HS-5 (cell line): Measurements from ENCODE around the gene AKNA.
A peak's percentile ranks its signal among the peaks of the same experiment; 100 is the strongest.
"Not testable (repeated sequence)": the region's sequence is repeated elsewhere in the genome, so short reads cannot be mapped to it uniquely, and the experiment has no call there.

Source experiments
- DNase-seq: peaks from one replicate; pipeline ENCODE4 v3.0.0-alpha.2; 2012; ENCODE audit warnings: low read depth

AKNA gene

GRCh38 chr9:114336699-114337395, 50.9 kb downstream of the AKNA start:
- DNase-seq, result no peak

DNA sequence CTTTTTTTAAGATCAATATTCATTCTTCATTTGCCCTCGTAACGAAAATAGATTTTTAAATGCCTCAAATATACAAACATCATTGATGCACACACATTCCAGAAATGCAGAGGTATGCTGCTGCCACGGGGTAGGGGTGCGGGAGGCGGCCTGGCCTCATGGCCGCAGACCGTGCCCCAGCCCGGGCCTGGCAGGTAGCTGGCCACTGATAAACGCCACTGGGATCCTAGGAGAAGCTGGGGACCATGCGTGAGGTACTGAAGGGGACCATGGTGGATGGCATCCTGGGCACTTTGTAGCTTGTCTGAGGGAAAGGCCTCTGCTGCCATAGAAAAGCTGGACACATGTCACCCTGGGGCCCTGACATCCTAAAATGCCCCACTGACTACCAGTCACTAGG, 51.6 kb downstream of the AKNA start:
- DNase-seq, result no peak

- no peak for DNase-seq
These were observed 52.0 kb downstream of the AKNA start for GRCh38 chr9:114335745-114336144.

DNA sequence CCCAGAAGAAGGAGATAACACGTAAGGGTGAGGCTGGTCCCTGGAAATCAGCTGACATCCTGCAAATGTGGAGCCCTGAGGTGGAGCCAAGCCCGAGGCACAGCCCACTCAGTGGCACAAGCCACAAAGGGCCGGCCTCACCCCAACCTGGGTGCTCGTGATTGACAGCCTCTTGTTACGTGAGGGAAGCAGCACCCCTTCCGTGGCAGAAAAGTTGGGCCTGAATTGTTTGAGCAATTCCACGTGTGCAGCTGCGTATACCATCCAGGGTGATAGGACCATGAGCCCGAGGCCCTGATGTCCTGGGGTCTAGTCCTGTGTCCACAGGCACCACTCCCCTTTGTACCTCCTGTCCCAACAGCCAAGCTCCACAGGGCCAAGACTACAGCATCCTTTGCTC, 53.3 kb downstream of the AKNA start:
- no peak for DNase-seq

- DNase-seq, result not testable (repeated sequence)
These were observed 54.1 kb downstream of the AKNA start for GRCh38 chr9:114333718-114334117.

DNA sequence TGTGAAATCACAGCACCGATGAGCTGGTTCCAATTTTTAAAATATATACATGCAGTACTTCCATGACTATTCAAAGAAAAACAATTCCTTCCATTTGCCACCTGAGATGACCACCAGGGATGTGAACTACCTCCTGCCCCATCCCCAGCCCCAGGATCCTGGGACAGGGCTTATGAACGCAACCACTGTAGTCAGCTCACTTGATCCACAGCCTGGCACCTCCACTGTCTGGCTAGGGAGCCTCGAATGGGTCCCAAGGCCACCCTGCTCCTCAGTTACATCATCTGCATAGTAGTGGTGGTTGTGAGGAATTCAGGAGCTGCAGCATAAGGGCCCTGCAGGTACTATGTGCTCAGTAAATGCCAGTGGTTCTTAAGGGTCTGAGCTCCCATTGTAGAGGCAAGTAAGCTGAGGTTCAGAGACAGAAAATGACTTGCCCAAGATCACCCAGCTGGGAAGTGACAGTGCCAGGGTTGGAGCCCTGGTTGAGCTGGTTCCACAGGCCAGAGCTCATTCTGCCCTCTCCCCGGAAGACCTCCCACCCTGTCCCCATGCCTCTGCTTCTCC, 55.2 kb downstream of the AKNA start:
- DNase-seq, result not testable (repeated sequence)

DNA sequence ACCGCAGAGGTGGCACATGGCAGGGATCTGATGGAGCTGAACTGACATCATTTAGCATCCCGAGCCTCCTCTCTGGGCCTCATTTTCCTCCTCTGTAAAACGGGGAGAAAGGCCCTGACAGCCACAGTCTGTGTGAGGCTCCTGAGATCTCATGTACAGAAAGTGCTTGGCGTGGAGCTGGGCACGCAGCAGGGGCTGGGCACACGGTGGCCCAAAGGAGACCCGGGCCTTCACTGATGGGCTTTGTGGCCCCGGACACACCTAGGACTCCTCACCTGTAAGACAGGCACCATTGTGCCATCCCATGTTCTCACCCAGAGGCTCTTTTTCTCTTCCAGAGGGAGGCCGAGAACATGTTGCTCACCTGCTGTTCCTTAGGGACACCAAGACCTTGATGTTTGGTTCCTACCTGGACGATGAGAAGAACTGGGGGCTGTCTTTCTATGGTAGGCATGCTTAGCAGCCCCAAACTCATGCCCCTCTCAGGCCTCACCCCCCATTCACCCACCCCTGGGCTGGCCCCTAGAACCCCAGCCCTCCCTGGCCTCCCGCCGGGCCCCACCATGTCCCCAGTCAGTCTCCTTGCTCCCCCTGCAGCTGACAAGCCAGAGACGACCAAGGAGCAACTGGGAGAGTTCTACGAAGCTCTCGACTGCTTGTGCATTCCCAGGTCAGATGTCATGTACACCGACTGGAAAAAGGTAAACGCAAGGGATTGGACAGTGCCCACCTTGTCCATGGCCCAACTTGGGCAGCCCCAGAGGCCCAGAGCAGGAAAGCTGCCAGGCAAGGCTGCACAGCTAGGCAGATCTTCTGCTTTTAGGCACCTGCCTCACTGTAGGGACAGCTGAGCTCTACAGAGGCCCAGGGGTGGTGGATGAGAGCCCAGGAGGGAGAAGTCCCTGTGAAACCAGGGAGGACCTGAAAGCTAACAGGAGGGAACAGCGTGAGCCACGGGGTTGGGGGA, 56.3 kb downstream of the AKNA start:
- not testable (repeated sequence) for DNase-seq

GRCh38 chr9:114330636-114331035, 57.1 kb downstream of the AKNA start:
- no peak for DNase-seq

- not testable (repeated sequence) for DNase-seq
These were observed 58.2 kb downstream of the AKNA start, which contains the start of gene ORM2 for GRCh38 chr9:114329625-114330022. Gene ORM2, plus strand, starts transcription at chr9:114329869. Its CDS starts 36 bp downstream, at chr9:114329905.

- not testable (repeated sequence) for DNase-seq
These were observed 58.7 kb downstream of the AKNA start for GRCh38 chr9:114328937-114329624.

DNA sequence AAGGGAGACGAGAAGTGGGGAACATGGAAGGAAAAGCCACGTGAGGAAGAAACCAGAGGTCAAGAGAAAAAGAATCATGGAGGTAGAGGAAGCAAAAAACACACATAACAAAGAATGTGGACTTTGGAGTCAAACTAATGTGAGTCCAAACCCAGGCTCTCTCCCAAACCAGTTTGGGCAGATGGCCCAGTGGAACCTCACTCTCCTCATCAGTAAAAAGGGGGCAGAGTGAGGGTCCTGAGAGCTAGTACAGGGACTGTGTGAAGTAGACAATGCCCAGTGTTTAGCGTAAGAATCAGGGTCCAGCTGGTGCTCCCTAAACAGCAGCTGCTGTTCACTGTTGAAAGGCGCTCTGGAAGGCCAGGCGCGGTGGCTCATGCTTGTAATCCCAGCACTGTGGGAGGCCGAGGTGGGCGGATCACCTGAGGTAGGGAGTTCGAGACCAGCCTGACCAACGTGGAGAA, 59.4 kb downstream of the AKNA start:
- DNase-seq, result not testable (repeated sequence)

DNA sequence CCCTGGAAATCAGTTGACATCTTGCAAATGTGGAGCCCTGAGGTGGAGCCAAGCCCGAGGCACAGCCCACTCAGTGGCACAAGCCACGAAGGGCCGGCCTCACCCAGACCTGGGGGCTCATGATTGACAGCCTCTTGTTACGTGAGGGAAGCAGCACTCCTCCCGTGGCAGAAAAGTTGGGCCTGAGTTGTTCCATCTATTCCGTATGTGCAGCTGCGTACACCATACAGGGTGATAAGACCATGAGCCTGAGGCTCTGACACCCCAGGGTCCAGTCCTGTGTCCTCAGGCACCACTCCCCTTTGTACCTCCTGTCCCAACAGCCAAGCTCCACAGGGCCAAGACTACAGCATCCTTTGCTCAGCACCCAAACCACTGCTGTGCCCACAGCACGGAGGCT, 60.0 kb downstream of the AKNA start:
- no peak for DNase-seq

- not testable (repeated sequence) for DNase-seq
These were observed 62.0 kb downstream of the AKNA start for GRCh38 chr9:114325684-114326254.

- not testable (repeated sequence) for DNase-seq
These were observed 62.8 kb downstream of the AKNA start for GRCh38 chr9:114324965-114325364.

- DNase-seq, result no peak
These were observed 63.3 kb downstream of the AKNA start for GRCh38 chr9:114324492-114324891.

GRCh38 chr9:114323849-114324248, 63.9 kb downstream of the AKNA start:
- not testable (repeated sequence) for DNase-seq

- not testable (repeated sequence) for DNase-seq
These were observed 64.8 kb downstream of the AKNA start, which contains the start of gene ORM1 for GRCh38 chr9:114322831-114323531. Gene ORM1, plus strand, starts transcription at chr9:114323098. Its CDS starts 36 bp downstream, at chr9:114323134.

- DNase-seq, result not testable (repeated sequence)
These were observed 65.5 kb downstream of the AKNA start for GRCh38 chr9:114322160-114322818.

- peak; percentile 34 for DNase-seq
These were observed 66.0 kb downstream of the AKNA start for GRCh38 chr9:114321759-114322158.

DNA sequence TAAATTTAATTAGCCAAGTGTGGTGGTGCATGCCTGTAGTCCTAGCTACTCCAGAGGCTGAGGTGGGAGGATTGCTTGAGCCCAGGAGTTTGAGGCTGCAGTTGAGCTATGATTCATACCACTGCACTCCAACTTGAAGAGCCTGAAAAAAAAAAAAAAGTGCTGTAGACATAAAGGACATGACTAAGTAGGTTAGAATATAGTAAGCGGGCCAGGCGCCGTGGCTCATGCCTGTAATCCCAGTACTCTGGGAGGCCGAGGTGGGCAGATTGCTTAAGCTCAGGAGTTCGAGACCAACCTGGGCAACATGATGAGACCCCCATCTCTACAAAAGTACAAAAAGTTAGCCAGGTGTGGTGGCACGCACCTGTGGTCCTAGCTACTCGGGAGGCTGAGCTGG, 67.1 kb downstream of the AKNA start:
- DNase-seq, result peak; percentile 25
